Uterus (tissue), 2 donors: Measurements from ENCODE around the gene TULP3.

ENCODE experiments used
- POLR2A ChIP-seq, 2 donors: fragments of 450-650 bp; IDR thresholded peaks; one replicate each; pipeline ENCODE4 v1.6.1; 2016; ENCODE audit warnings: antibody characterized with exemption in 2 of 2, mild to moderate bottlenecking in 1 of 2, moderate library complexity in 1 of 2
- TF ChIP-seq, protein P1 (sequence below), 4 experiments: fragments of 200-600 bp in 2 of 4; fragments of 450-650 bp in 2 of 4; sonication (generic) in 2 of 4; IDR thresholded peaks; one replicate each; pipeline ENCODE4 v1.5.1; 2016 to 2019; ENCODE audit warnings: antibody characterized with exemption in 4 of 4, mild to moderate bottlenecking in 2 of 4, moderate library complexity in 1 of 4

DNA sequence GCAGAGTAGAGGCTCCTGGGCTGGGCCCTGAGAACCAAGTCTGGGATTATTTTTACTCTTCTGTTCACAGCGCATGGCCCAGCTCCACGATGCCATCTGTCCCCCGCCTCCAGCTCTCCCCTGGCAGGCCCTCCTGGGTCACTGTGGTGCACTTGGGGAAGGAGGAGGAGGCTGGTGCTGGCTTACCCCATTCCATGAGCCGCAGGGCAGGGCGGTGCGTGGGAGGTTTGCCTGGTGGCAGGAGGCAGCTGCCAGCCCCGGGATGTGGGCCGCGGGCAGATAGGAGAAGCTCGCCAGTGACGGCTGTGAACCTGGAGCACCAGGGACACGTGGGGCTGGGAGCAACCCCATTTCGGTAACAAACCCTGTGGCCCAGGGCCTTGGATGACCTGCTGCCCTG, 91.7 kb downstream of the TULP3 start:
- TF ChIP-seq, protein P1, sequence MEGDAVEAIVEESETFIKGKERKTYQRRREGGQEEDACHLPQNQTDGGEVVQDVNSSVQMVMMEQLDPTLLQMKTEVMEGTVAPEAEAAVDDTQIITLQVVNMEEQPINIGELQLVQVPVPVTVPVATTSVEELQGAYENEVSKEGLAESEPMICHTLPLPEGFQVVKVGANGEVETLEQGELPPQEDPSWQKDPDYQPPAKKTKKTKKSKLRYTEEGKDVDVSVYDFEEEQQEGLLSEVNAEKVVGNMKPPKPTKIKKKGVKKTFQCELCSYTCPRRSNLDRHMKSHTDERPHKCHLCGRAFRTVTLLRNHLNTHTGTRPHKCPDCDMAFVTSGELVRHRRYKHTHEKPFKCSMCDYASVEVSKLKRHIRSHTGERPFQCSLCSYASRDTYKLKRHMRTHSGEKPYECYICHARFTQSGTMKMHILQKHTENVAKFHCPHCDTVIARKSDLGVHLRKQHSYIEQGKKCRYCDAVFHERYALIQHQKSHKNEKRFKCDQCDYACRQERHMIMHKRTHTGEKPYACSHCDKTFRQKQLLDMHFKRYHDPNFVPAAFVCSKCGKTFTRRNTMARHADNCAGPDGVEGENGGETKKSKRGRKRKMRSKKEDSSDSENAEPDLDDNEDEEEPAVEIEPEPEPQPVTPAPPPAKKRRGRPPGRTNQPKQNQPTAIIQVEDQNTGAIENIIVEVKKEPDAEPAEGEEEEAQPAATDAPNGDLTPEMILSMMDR (IDR thresholded peaks at IDR 0.05): no peak
- no peak for TF ChIP-seq POLR2A (IDR thresholded peaks at IDR 0.05)
